HepG2 (cell line): ENCODE results near the gene AGPAT2. TPM values are rescaled to one million over a fixed set of nuclear protein-coding genes. Genes with fewer than 3 reads are reported as not detected.
"Not testable (repeated sequence)": the region's sequence is repeated elsewhere in the genome, so short reads cannot be mapped to it uniquely, and the experiment has no call there.

Experiments used
- ATAC-seq: fragments of 200-7000 bp; cut with Tn5 transposase; 3 replicates; pipeline ENCODE4 v1.9.1; 2020; ENCODE audit warnings: mild to moderate bottlenecking, moderate library complexity
- BruUV-seq: library from RNA; stranded (reverse); fragments of 400-500 nt; replicated peaks from 2 replicates; lab custom pipeline; 2021; lab: Mats Ljungman, UMichigan
- CTCF ChIA-PET: fragments of 300-600 bp; formaldehyde crosslinking; extraction: SDS; loops from one replicate; lab custom pipeline; 2021; ENCODE audit warnings: low total read pairs, inconsistent platforms, low intra/inter-chr PET ratio; lab: Yijun Ruan, JAX
- POLR2A ChIA-PET: fragments of 350-600 bp; sonication (Branson Sonifier 250); formaldehyde crosslinking; loops from one replicate; lab custom pipeline; 2020; ENCODE audit warnings: antibody characterized with exemption, inconsistent platforms; lab: Yijun Ruan, JAX
- DNase-seq: peaks from one replicate; pipeline ENCODE4 v3.0.0-alpha.2; 2015; ENCODE audit warnings: low spot score
- FAIRE-seq: peaks from 3 replicates; lab custom pipeline; 2011; peaks lifted over from hg19 to GRCh38; lab: Jason Lieb, UNC
- H2AFZ ChIP-seq: one replicate; pipeline ENCODE4 v1.6.1; 2011; ENCODE audit warnings: low read length, inconsistent platforms
- H3K27ac ChIP-seq: fragments of 300-600 bp; 3 replicates; pipeline ENCODE4 v1.8.0; 2011; ENCODE audit warnings: mixed run types, mild to moderate bottlenecking, mixed read lengths, low read length, inconsistent platforms; ENCODE audit not compliant: insufficient read depth; ENCODE audit errors: extremely low read length
- H3K27me3 ChIP-seq, 2 experiments: fragments of 200-600 bp in 1 of 2; 2 replicates in 1 of 2; 3 replicates in 1 of 2; pipeline versions ENCODE4 v1.6.0 to v1.8.0; 2011; ENCODE audit warnings: low read length in 2 of 2, mild to moderate bottlenecking in 2 of 2, moderate library complexity in 2 of 2, inconsistent platforms in 1 of 2; ENCODE audit not compliant: insufficient read depth in 2 of 2, control insufficient read depth in 1 of 2
- H3K36me3 ChIP-seq, 2 experiments: fragments of 200-600 bp in 1 of 2; replicated peaks in 1 of 2; 2 replicates in 1 of 2; 3 replicates in 1 of 2; pipeline versions ENCODE4 v1.5.1 to v1.8.0; 2011; ENCODE audit warnings: low read length in 2 of 2, inconsistent platforms in 1 of 2; ENCODE audit not compliant: insufficient read depth in 2 of 2, control insufficient read depth in 1 of 2
- H3K4me1 ChIP-seq: 2 replicates; pipeline ENCODE4 v1.5.1; 2012; ENCODE audit warnings: low read length, inconsistent platforms; ENCODE audit not compliant: insufficient read depth
- H3K4me2 ChIP-seq: 2 replicates; pipeline ENCODE4 v1.6.0; 2011; ENCODE audit warnings: low read depth, low read length, inconsistent platforms
- H3K4me3 ChIP-seq, 3 experiments: fragments of 200-600 bp in 1 of 3; sonication (generic), shearing (Covaris generic) in 1 of 3; replicated peaks in 1 of 3; 2 replicates each; pipeline ENCODE4 v1.5.1; 2011 to 2016; ENCODE audit warnings: low read length in 3 of 3, inconsistent platforms in 2 of 3, low read depth in 2 of 3, mild to moderate bottlenecking in 2 of 3, control low read depth in 1 of 3, mixed read lengths in 1 of 3; ENCODE audit not compliant: insufficient read depth in 1 of 3
- H3K79me2 ChIP-seq: one replicate; pipeline ENCODE4 v1.6.1; 2011; ENCODE audit warnings: low read length, inconsistent platforms; ENCODE audit not compliant: insufficient read depth
- H3K9ac ChIP-seq: 2 replicates; pipeline ENCODE4 v1.6.0; 2011; ENCODE audit warnings: mild to moderate bottlenecking, low read depth, low read length, inconsistent platforms; ENCODE audit not compliant: insufficient read depth
- H3K9me3 ChIP-seq: 2 replicates; pipeline ENCODE4 v1.5.1; 2012; ENCODE audit warnings: mild to moderate bottlenecking, low read length
- H4K20me1 ChIP-seq: 2 replicates; pipeline ENCODE4 v1.6.0; 2011; ENCODE audit warnings: inconsistent platforms, mild to moderate bottlenecking, low read length, moderate library complexity; ENCODE audit not compliant: insufficient read depth
- CBX1 ChIP-seq: IDR thresholded peaks from one replicate; pipeline ENCODE4 v1.6.1; 2016; ENCODE audit warnings: antibody characterized with exemption, low read depth
- GATAD1 ChIP-seq: IDR thresholded peaks from 2 replicates; pipeline ENCODE4 v1.6.1; 2016; ENCODE audit warnings: missing genetic modification reagents, missing compliant biosample characterization
- HOXA7 ChIP-seq: sonication (generic); formaldehyde crosslinking; IDR thresholded peaks from 2 replicates; pipeline ENCODE4 v1.8.1; 2022; ENCODE audit warnings: mild to moderate bottlenecking, missing genetic modification reagents, moderate library complexity
- KLF11 ChIP-seq: IDR thresholded peaks from 2 replicates; pipeline ENCODE4 v1.6.1; 2016; ENCODE audit warnings: missing compliant biosample characterization
- MTA1 ChIP-seq: sonication (generic); formaldehyde crosslinking; IDR thresholded peaks from 2 replicates; pipeline ENCODE4 v1.4.0; 2020; ENCODE audit warnings: missing genetic modification reagents, mild to moderate bottlenecking, borderline replicate concordance
- SYNCRIP ChIP-seq: fragments of 200-400 bp; formaldehyde crosslinking; IDR thresholded peaks from 2 replicates; pipeline ENCODE4 v1.6.1; 2018; ENCODE audit warnings: mild to moderate bottlenecking, low read depth, low read length; ENCODE audit not compliant: insufficient read depth
- ZFP41 ChIP-seq: sonication (generic); formaldehyde crosslinking; IDR thresholded peaks from 2 replicates; pipeline ENCODE4 v1.4.0; 2020; ENCODE audit warnings: mild to moderate bottlenecking, missing genetic modification reagents, borderline replicate concordance
- ZNF30 ChIP-seq: sonication (generic); formaldehyde crosslinking; IDR thresholded peaks from 2 replicates; pipeline ENCODE4 v1.5.0; 2020; ENCODE audit warnings: mild to moderate bottlenecking, missing genetic modification reagents
- ZNF329 ChIP-seq: sonication (generic); formaldehyde crosslinking; IDR thresholded peaks from 2 replicates; pipeline ENCODE4 v1.9.0; 2021; ENCODE audit warnings: low read depth, mild to moderate bottlenecking, missing genetic modification reagents
- ZNF776 ChIP-seq: sonication (generic); formaldehyde crosslinking; IDR thresholded peaks from 2 replicates; pipeline ENCODE4 v1.4.0; 2020; ENCODE audit warnings: mild to moderate bottlenecking, missing genetic modification reagents
- WGBS: methylation state at CpG from one replicate; pipeline ENCODE4 v1.1.6; 2017; ENCODE audit warnings: low lambda C conversion rate; 5-methylcytosine and 5-hydroxymethylcytosine counted together
- in situ Hi-C: cut with HindIII; loops from 2 replicates; pipeline ENCODE4 v1.10.0; 2017; ENCODE audit warnings: low pct_unique_long_range_greater_than_20kb; ENCODE audit not compliant: extremely low pct_ligation_motif_present
- intact Hi-C: fragments of 100-400 bp; cut with micrococcal nuclease; formaldehyde crosslinking; loops from one replicate; pipeline ENCODE4 v1.10.0; 2022; ENCODE audit not compliant: unreplicated experiment
- polyA plus RNA-seq, 8 experiments: library from polyadenylated mRNA; depleted of rRNA in 3 of 8; stranded (reverse) in 7 of 8; unstranded in 1 of 8; fragments of >200 nt; fragmentation: Illumina TruSeq in 4 of 8; extraction: Trizol in 4 of 8; gene quantifications; 2 replicates each; pipeline versions ENCODE4 v1.2.1 to v1.2.3, GENCODE V29; 2011 to 2016; ENCODE audit warnings: low read depth in 4 of 8, missing spikeins in 1 of 8, mixed read lengths in 1 of 8; ENCODE audit not compliant: insufficient read depth in 1 of 8
- total RNA-seq, 5 experiments: library from RNA; depleted of rRNA; stranded (reverse); fragments of >200 nt; fragmentation: Illumina TruSeq; extraction: Trizol; gene quantifications; 2 replicates each; pipeline ENCODE4 v1.2.3, GENCODE V29; 2016; ENCODE audit warnings: low read depth in 1 of 5
- TF ChIP-seq, protein P1 (sequence below): sonication (generic); formaldehyde crosslinking; IDR thresholded peaks from 2 replicates; pipeline ENCODE4 v1.8.1; 2022; ENCODE audit warnings: low read depth, mild to moderate bottlenecking, missing genetic modification reagents
- TF ChIP-seq, protein P2 (sequence below): sonication (generic); formaldehyde crosslinking; IDR thresholded peaks from 2 replicates; pipeline ENCODE4 v1.5.0; 2020; ENCODE audit warnings: mild to moderate bottlenecking, missing genetic modification reagents, moderate library complexity
- TF ChIP-seq, protein P3 (sequence below): sonication (generic); formaldehyde crosslinking; IDR thresholded peaks from 2 replicates; pipeline ENCODE4 v1.4.0; 2020; ENCODE audit warnings: missing genetic modification reagents, borderline replicate concordance

Gene AGPAT2
- total and polyA plus RNA-seq, 2 of the 13 experiments (the other 11 are each of a cell fraction or from before 2014, with no cell fraction given) = 3.9 to 25.8 TPM

DNA sequence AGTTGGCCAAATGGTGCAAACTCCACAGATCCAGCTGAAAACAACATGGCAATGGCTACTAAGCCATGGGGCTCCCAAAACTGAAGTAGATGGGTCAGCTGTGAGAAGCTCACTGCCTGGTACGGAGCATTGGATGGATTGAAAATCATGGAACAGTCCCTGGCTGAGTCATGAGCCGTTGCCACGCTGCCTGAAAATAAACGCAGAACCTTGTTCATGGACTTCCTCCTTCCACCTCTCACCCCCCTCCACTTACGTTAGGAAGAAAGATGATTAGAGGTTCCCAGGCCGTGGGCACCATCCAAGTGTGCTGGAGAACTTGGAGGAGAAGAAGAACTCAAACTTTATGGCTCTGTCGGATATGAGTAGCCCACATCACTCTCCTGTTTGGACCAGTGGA lies 18.3 kb upstream of the AGPAT2 start (continued):
- TF ChIP-seq HOXA7 (CRISPR knock-in tag) (no peak), ZFP41 (no peak), GATAD1 (no peak), ZNF30 (no peak), CBX1 (no peak), MTA1 (CRISPR knock-in tag) (no peak), ZNF329 (no peak), ZNF776 (CRISPR knock-in tag) (no peak), SYNCRIP (no peak), KLF11 (CRISPR knock-in tag) (no peak)
- TF ChIP-seq, protein P1, sequence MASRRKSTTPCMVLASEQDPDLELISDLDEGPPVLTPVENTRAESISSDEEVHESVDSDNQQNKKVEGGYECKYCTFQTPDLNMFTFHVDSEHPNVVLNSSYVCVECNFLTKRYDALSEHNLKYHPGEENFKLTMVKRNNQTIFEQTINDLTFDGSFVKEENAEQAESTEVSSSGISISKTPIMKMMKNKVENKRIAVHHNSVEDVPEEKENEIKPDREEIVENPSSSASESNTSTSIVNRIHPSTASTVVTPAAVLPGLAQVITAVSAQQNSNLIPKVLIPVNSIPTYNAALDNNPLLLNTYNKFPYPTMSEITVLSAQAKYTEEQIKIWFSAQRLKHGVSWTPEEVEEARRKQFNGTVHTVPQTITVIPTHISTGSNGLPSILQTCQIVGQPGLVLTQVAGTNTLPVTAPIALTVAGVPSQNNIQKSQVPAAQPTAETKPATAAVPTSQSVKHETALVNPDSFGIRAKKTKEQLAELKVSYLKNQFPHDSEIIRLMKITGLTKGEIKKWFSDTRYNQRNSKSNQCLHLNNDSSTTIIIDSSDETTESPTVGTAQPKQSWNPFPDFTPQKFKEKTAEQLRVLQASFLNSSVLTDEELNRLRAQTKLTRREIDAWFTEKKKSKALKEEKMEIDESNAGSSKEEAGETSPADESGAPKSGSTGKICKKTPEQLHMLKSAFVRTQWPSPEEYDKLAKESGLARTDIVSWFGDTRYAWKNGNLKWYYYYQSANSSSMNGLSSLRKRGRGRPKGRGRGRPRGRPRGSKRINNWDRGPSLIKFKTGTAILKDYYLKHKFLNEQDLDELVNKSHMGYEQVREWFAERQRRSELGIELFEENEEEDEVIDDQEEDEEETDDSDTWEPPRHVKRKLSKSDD (CRISPR knock-in tag) = no peak
- TF ChIP-seq, protein P2, sequence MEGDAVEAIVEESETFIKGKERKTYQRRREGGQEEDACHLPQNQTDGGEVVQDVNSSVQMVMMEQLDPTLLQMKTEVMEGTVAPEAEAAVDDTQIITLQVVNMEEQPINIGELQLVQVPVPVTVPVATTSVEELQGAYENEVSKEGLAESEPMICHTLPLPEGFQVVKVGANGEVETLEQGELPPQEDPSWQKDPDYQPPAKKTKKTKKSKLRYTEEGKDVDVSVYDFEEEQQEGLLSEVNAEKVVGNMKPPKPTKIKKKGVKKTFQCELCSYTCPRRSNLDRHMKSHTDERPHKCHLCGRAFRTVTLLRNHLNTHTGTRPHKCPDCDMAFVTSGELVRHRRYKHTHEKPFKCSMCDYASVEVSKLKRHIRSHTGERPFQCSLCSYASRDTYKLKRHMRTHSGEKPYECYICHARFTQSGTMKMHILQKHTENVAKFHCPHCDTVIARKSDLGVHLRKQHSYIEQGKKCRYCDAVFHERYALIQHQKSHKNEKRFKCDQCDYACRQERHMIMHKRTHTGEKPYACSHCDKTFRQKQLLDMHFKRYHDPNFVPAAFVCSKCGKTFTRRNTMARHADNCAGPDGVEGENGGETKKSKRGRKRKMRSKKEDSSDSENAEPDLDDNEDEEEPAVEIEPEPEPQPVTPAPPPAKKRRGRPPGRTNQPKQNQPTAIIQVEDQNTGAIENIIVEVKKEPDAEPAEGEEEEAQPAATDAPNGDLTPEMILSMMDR (CRISPR knock-in tag) = no peak
- TF ChIP-seq, protein P3, sequence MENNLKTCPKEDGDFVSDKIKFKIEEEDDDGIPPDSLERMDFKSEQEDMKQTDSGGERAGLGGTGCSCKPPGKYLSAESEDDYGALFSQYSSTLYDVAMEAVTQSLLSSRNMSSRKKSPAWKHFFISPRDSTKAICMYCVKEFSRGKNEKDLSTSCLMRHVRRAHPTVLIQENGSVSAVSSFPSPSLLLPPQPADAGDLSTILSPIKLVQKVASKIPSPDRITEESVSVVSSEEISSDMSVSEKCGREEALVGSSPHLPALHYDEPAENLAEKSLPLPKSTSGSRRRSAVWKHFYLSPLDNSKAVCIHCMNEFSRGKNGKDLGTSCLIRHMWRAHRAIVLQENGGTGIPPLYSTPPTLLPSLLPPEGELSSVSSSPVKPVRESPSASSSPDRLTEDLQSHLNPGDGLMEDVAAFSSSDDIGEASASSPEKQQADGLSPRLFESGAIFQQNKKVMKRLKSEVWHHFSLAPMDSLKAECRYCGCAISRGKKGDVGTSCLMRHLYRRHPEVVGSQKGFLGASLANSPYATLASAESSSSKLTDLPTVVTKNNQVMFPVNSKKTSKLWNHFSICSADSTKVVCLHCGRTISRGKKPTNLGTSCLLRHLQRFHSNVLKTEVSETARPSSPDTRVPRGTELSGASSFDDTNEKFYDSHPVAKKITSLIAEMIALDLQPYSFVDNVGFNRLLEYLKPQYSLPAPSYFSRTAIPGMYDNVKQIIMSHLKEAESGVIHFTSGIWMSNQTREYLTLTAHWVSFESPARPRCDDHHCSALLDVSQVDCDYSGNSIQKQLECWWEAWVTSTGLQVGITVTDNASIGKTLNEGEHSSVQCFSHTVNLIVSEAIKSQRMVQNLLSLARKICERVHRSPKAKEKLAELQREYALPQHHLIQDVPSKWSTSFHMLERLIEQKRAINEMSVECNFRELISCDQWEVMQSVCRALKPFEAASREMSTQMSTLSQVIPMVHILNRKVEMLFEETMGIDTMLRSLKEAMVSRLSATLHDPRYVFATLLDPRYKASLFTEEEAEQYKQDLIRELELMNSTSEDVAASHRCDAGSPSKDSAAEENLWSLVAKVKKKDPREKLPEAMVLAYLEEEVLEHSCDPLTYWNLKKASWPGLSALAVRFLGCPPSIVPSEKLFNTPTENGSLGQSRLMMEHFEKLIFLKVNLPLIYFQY (CRISPR knock-in tag) = no peak

DNA sequence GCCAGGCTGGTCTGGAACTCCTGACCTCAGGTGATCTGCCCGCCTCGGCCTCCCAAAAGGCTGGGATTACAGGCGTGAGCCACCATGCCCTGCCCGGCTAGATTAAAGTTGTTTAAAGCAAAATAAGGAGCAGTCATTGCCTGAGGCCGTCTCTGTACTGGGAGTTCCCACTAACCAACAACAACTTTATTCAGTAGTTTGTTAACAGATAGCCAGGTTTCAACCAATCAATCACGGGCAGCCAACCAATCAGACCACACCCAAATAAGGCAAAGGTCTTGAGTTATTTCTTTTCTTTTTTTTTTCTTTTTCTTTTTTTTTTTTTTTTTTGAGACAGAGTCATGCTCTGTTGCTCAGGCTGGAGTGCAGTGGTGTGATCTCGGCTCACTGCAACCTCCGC lies 17.5 kb upstream of the AGPAT2 start:
- H3K27me3 ChIP-seq = peaks cover 14 to 48% of the 10 kb centered on the region in 2 experiments; a peak in 4 of 5 replicates
- intact Hi-C loops, H3K9me3 ChIP-seq, H3K4me2 ChIP-seq, H3K9ac ChIP-seq, H2AFZ ChIP-seq, BruUV-seq, H3K79me2 ChIP-seq, ATAC-seq, H3K27ac ChIP-seq, H3K4me3 ChIP-seq, FAIRE-seq, in situ Hi-C loops, DNase-seq, H4K20me1 ChIP-seq, POLR2A ChIA-PET, H3K36me3 ChIP-seq: not testable (repeated sequence)
- CTCF ChIA-PET = interaction anchor here (0.6 kb wide), 1 partner anchor 24 kb away, joined by 3 read pairs; no protein-coding TSS in a partner anchor
- 71% methylated on average over 7 of the region's 8 CpGs for WGBS
- H3K4me1 ChIP-seq = peaks cover 19% of the 10 kb centered on the region
